ENCODE data around the gene BRD1. TPM values are rescaled to one million over a fixed set of nuclear protein-coding genes. Genes with fewer than 3 reads are reported as not detected.

BRD1 gene
- polyA plus RNA-seq, 1 experiment = 4.6 TPM

- POLR2A ChIA-PET = no interaction called here
Measured at GRCh38 chr22:49752598-49753091, 75.0 kb downstream of the BRD1 start.

GRCh38 chr22:49751966-49752597, 75.6 kb downstream of the BRD1 start:
- H3K4me3 ChIP-seq (ENCODE audit: low read depth, low read length) = no peak overlapping the region
- peaks cover 16% of the 10 kb centered on the region for H3K27me3 ChIP-seq (ENCODE audit: control insufficient read depth, insufficient read depth, low read length)
- DNase-seq (ENCODE audit: low read depth, low spot score) = no peak
- POLR2A ChIA-PET = no interaction called here
- TF ChIP-seq CTCF (IDR thresholded peaks at IDR 0.05; ENCODE audit: low read depth, low read length) = no peak
- H3K27ac ChIP-seq (ENCODE audit: low read depth, low read length) = no peak overlapping the region
- CTCF ChIA-PET = no interaction called here
- H3K9me3 ChIP-seq (ENCODE audit: control insufficient read depth, insufficient read depth, low read length) = peaks cover 14% of the 10 kb centered on the region; the same call in 1 of the 2 replicates

More at GRCh38 chr22:49752598-49753091, 75.0 kb downstream of the BRD1 start:
- H3K9me3 ChIP-seq (ENCODE audit: control insufficient read depth, insufficient read depth, low read length) = peaks cover 14% of the 10 kb centered on the region; the same call in 1 of the 2 replicates
- no peak overlapping the region for H3K4me3 ChIP-seq (ENCODE audit: low read depth, low read length)
- no peak for DNase-seq (ENCODE audit: low read depth, low spot score)
- H3K27ac ChIP-seq (ENCODE audit: low read depth, low read length) = no peak overlapping the region
- CTCF ChIA-PET = no interaction called here
- H3K27me3 ChIP-seq (ENCODE audit: control insufficient read depth, insufficient read depth, low read length) = peaks cover 16% of the 10 kb centered on the region
- no peak for TF ChIP-seq CTCF (IDR thresholded peaks at IDR 0.05; ENCODE audit: low read depth, low read length)

GRCh38 chr22:49751318-49751965, 76.2 kb downstream of the BRD1 start:
- no peak for DNase-seq (ENCODE audit: low read depth, low spot score)
- no peak for TF ChIP-seq CTCF (IDR thresholded peaks at IDR 0.05; ENCODE audit: low read depth, low read length)
- H3K27me3 ChIP-seq (ENCODE audit: control insufficient read depth, insufficient read depth, low read length) = peaks cover 13% of the 10 kb centered on the region
- no peak overlapping the region for H3K4me3 ChIP-seq (ENCODE audit: low read depth, low read length)
- ChIA-PET CTCF (no interaction called here), POLR2A (no interaction called here)
- peaks cover 14% of the 10 kb centered on the region; the same call in 1 of the 2 replicates for H3K9me3 ChIP-seq (ENCODE audit: control insufficient read depth, insufficient read depth, low read length)
- no peak overlapping the region for H3K27ac ChIP-seq (ENCODE audit: low read depth, low read length)

- H3K27ac ChIP-seq (ENCODE audit: low read depth, low read length) = no peak overlapping the region
- CTCF ChIA-PET = no interaction called here
Measured at GRCh38 chr22:49749885-49750510, 77.7 kb downstream of the BRD1 start.

More at GRCh38 chr22:49749885-49750510, 77.7 kb downstream of the BRD1 start:
- POLR2A ChIA-PET = no interaction called here
- Histone ChIP-seq H3K4me3 (ENCODE audit: low read depth, low read length) (no peak overlapping the region), H3K9me3 (ENCODE audit: control insufficient read depth, insufficient read depth, low read length) (peaks cover 14% of the 10 kb centered on the region; the same call in 1 of the 2 replicates), H3K27me3 (ENCODE audit: control insufficient read depth, insufficient read depth, low read length) (peaks cover 13% of the 10 kb centered on the region)
- no peak for DNase-seq (ENCODE audit: low read depth, low spot score)
- no peak for TF ChIP-seq CTCF (IDR thresholded peaks at IDR 0.05; ENCODE audit: low read depth, low read length)
